Measurements from ENCODE around the gene ZNF266. TPM values are rescaled to one million over a fixed set of nuclear protein-coding genes. Genes with fewer than 3 reads are reported as not detected.

The ZNF266 gene
- total RNA-seq: 10.8 and 17.5 TPM in 2 replicates

DNA sequence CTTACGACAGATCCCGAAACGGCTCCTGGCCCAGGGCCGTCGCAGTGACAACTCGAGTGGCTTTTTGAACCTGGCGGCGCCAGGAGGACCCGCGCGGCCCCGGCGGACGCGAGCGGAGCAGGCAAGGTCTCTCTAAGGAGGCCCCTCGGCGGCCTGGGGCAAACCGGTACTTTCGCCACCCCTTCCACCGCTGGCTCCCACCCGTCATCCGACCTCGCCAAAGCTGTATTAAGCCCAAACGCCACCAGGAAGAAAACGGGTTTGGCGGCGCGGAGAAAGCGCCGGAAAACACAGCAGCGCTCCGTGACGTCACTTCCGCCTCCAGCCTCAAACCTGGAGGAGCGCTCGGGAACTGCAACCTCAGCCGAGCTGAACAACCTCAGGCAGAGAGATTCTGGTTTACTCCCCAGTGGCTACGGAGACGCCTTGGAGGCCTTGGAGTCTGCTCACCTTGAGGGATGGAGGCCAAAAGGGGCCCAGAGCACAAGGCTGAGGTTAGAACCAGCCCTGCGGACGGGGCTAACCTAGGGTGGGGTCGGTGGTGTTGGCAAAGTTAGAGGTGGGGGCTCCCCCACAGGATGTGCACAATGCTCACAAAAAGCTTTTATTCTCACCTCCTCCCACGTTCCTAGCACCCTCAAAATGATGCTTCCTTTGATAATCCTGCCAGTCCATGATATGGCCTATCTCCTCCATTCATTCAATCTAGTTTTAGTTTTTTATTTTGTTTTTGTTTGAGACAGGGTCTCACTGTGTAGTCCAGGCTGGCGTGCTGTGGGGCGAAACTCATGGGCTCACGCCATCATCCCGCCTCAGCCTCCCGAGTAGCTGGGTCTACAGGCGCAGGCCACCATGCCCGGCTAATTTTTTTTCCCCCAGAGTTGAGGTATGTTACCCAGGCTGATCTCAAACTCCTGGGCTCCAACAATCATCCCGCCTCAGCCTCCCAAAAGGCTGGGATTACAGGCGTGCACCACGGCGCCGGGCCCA lies at the start of gene ZNF266:
Gene ZNF266, minus strand, starts transcription at position 295 of the 990 bp plus-strand sequence. CDS start 15,484 bp downstream, outside the sequence.

DNA sequence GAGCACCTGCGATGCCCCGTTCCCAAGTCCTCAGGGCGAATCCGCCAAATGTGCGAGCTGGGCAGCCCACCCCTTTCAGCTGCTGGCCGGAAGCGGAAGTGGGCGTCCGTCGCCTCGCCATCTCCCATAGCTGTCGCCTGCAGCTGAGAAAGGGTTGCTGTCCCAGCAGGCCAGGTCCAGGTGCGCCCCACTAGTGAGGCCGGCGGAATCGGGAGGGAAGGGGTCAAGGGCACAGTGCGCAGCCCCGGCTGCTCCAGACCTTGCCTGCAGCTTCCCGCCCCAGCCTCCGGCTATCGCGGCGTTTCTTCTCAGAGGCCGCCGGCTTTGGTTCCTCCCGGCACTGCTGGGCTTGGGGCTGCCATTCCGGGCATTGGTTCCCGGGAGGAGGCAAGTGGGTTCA lies 72.5 kb downstream of the ZNF266 start, which contains the start of gene ZNF177:
Gene ZNF177, plus strand, starts transcription at position 109 of the 400 bp plus-strand sequence. CDS start 15,299 bp downstream, outside the sequence.

Other genes with a start within 250 kb of the ZNF266 start
- not detected in 2 replicates for gene OR7D4, start 216.0 kb downstream of the ZNF266 start, total RNA-seq
- not detected in 2 replicates for gene OR7E24, start 184.6 kb downstream of the ZNF266 start, total RNA-seq
- gene ZNF699, start 125.7 kb downstream of the ZNF266 start, total RNA-seq: 10.4 and 12.4 TPM in 2 replicates
- gene ZNF559, start 111.4 kb downstream of the ZNF266 start, total RNA-seq: 15.2 and 19.3 TPM in 2 replicates
- 1.3 and 1.9 TPM in 2 replicates for gene ZNF177, start 72.6 kb downstream of the ZNF266 start, total RNA-seq
- 1.0 and 2.2 TPM in 2 replicates for gene ZNF560, start 63.0 kb upstream of the ZNF266 start, total RNA-seq
- 27.2 and 32.7 TPM in 2 replicates for gene ZNF426, start 103.1 kb upstream of the ZNF266 start, total RNA-seq
- gene ZNF121, start 148.9 kb upstream of the ZNF266 start, total RNA-seq: 28.4 and 30.4 TPM in 2 replicates
- 37.4 and 42.8 TPM in 2 replicates for gene ZNF561, start 185.7 kb upstream of the ZNF266 start, total RNA-seq
- gene ZNF562, start 239.5 kb upstream of the ZNF266 start, total RNA-seq: 22.4 and 23.5 TPM in 2 replicates